OCI-M2 (cell line): Measurements from ENCODE around the gene CLTRN.

Experiments
- DNase-seq: peaks from one replicate; lab custom pipeline; 2025; ENCODE audit not compliant: unreplicated experiment; lab: John Stamatoyannopoulos, UW

CLTRN gene

GRCh38 chrX:15579778-15580747, 84.5 kb downstream of the CLTRN start:
- DNase-seq: peak; percentile 75
